Lower lobe of right lung (tissue), 2 donors: ENCODE data around the gene OR13C8. TPM values are rescaled to one million over a fixed set of nuclear protein-coding genes. Genes with fewer than 3 reads are reported as not detected.

Experiments used
- ATAC-seq, 2 donors: fragments of 200-7000 bp; cut with Tn5 transposase; one replicate each; pipeline ENCODE4 v1.9.1; 2020 to 2022; ENCODE audit warnings: mild to moderate bottlenecking in 2 of 2, moderate library complexity in 2 of 2
- DNase-seq: peaks from one replicate; pipeline ENCODE4 v3.0.0-alpha.2; 2020
- H3K27ac ChIP-seq: fragments of 200-600 bp; one replicate; pipeline ENCODE4 v1.8.0; 2022
- H3K27me3 ChIP-seq: fragments of 200-600 bp; one replicate; pipeline ENCODE4 v1.8.0; 2022; ENCODE audit warnings: low read depth
- H3K36me3 ChIP-seq: fragments of 200-600 bp; one replicate; pipeline ENCODE4 v1.8.0; 2022; ENCODE audit warnings: mild to moderate bottlenecking
- H3K4me1 ChIP-seq: fragments of 200-600 bp; one replicate; pipeline ENCODE4 v1.8.0; 2022
- H3K4me3 ChIP-seq: fragments of 200-600 bp; one replicate; pipeline ENCODE4 v1.8.0; 2022; ENCODE audit warnings: mild to moderate bottlenecking
- H3K9me3 ChIP-seq: fragments of 200-600 bp; one replicate; pipeline ENCODE4 v1.8.0; 2022
- CTCF ChIP-seq: fragments of 200-600 bp; IDR thresholded peaks from one replicate; pipeline ENCODE4 v1.8.0; 2022; ENCODE audit warnings: antibody characterized with exemption, mild to moderate bottlenecking
- intact Hi-C: fragments of 100-400 bp; cut with DNase I; formaldehyde crosslinking; loops from one replicate; pipeline ENCODE4 v1.11.0; 2022
- total RNA-seq: library from RNA; stranded (reverse); fragmentation: NEBNext Ultra II Directional; extraction: Animal tissue kit (Norgen Biotek cat#: 25700); gene quantifications from one replicate; pipeline ENCODE4 v1.2.1, GENCODE V29; 2021
- donor health status: DM: no; HTN: yes; CAD: no; lungs with severe emphysema.

The OR13C8 gene
- total RNA-seq, 1 donor from 2014 or later: not detected

GRCh38 chr9:104553261-104553660, 15.7 kb upstream of the OR13C8 start:
- Histone ChIP-seq H3K27me3 (no peaks in the 10 kb centered on the region), H3K4me3 (no peak overlapping the region), H3K4me1 (no peaks in the 10 kb centered on the region), H3K27ac (no peak overlapping the region), H3K36me3 (no peaks in the 10 kb centered on the region), H3K9me3 (no peaks in the 10 kb centered on the region)
- intact Hi-C loops: no loop called here
- ATAC-seq: no peak
- no peak for DNase-seq
- TF ChIP-seq CTCF: no peak

GRCh38 chr9:104555521-104555920, 13.4 kb upstream of the OR13C8 start:
- Histone ChIP-seq H3K4me3 (no peak overlapping the region), H3K9me3 (no peaks in the 10 kb centered on the region), H3K27me3 (no peaks in the 10 kb centered on the region), H3K36me3 (no peaks in the 10 kb centered on the region), H3K4me1 (no peaks in the 10 kb centered on the region), H3K27ac (no peak overlapping the region)
- DNase-seq (no peak), ATAC-seq (no peak)
- TF ChIP-seq CTCF: no peak
- intact Hi-C loops: no loop called here

- no peak for TF ChIP-seq CTCF
- DNase-seq: no peak
- H3K4me1 ChIP-seq: no peaks in the 10 kb centered on the region
- H3K4me3 ChIP-seq: no peak overlapping the region
- H3K36me3 ChIP-seq: no peaks in the 10 kb centered on the region
- no peak overlapping the region for H3K27ac ChIP-seq
- no peaks in the 10 kb centered on the region for H3K27me3 ChIP-seq
- intact Hi-C loops: no loop called here
- no peaks in the 10 kb centered on the region for H3K9me3 ChIP-seq
- ATAC-seq: no peak
These were observed 11.9 kb upstream of the OR13C8 start for GRCh38 chr9:104556830-104557634.

GRCh38 chr9:104564358-104564757, 4.6 kb upstream of the OR13C8 start:
- no peaks in the 10 kb centered on the region for H3K4me1 ChIP-seq
- no peak for DNase-seq
- H3K36me3 ChIP-seq: no peaks in the 10 kb centered on the region
- H3K4me3 ChIP-seq: no peak overlapping the region
- no peak overlapping the region for H3K27ac ChIP-seq
- TF ChIP-seq CTCF: no peak
- H3K27me3 ChIP-seq: no peaks in the 10 kb centered on the region
- intact Hi-C loops: no loop called here
- ATAC-seq: no peak
- H3K9me3 ChIP-seq: no peaks in the 10 kb centered on the region

- no peaks in the 10 kb centered on the region for H3K36me3 ChIP-seq
- no peak for ATAC-seq
- no peaks in the 10 kb centered on the region for H3K9me3 ChIP-seq
- DNase-seq: no peak
- intact Hi-C loops: no loop called here
- H3K27me3 ChIP-seq: no peaks in the 10 kb centered on the region
- no peak overlapping the region for H3K4me3 ChIP-seq
- no peak overlapping the region for H3K27ac ChIP-seq
- H3K4me1 ChIP-seq: no peaks in the 10 kb centered on the region
- TF ChIP-seq CTCF: no peak
These were observed 3.6 kb downstream of the OR13C8 start for GRCh38 chr9:104572612-104573011.
